ENCODE measurements around the gene ANKRD10.

GRCh38 chr13:110957181-110957884 lies 42.5 kb upstream of the ANKRD10 start:
- TF ChIP-seq POLR2A (IDR thresholded peaks at IDR 0.05) (no peak), CTCF (IDR thresholded peaks at IDR 0.05) (peak in 2 of 12 donors; percentile 13 to 23)

Data from heart left ventricle (tissue), 13 donors.